H1 (cell line): ENCODE results near the gene RAB25. TPM values are rescaled to one million over a fixed set of nuclear protein-coding genes. Genes with fewer than 3 reads are reported as not detected.
A peak's percentile ranks its signal among the peaks of the same experiment; 100 is the strongest.

Source experiments
- EZH2 ChIP-seq: fragments of 200-600 bp; sonication (generic); IDR thresholded peaks from 2 replicates; pipeline ENCODE4 v1.7.1; 2012; ENCODE audit warnings: low read depth, mild to moderate bottlenecking, moderate library complexity, low read length, inconsistent platforms; ENCODE audit not compliant: severe bottlenecking
- FOSL1 ChIP-seq: IDR thresholded peaks from 2 replicates; pipeline ENCODE4 v1.6.1; 2011; ENCODE audit warnings: mild to moderate bottlenecking, low read depth, low read length, moderate library complexity; ENCODE audit not compliant: insufficient read depth
- RFX5 ChIP-seq: IDR thresholded peaks from 2 replicates; pipeline ENCODE4 v1.6.1; 2011; ENCODE audit warnings: low read depth, low read length, improper control_type of control experiment, borderline replicate concordance
- SP1 ChIP-seq: IDR thresholded peaks from 2 replicates; pipeline ENCODE4 v1.6.1; 2011; ENCODE audit warnings: low read depth, low read length
- TAF1 ChIP-seq: IDR thresholded peaks from 2 replicates; pipeline ENCODE4 v1.6.1; 2011; ENCODE audit warnings: mild to moderate bottlenecking, low read depth, low read length
- polyA plus RNA-seq, 7 experiments: library from polyadenylated mRNA; depleted of rRNA in 3 of 7; stranded (reverse) in 5 of 7; unstranded in 2 of 7; fragments of >200 nt in 5 of 7; fragments of 200-250 nt in 2 of 7; gene quantifications; 1 replicate in 5 of 7; 2 replicates in 1 of 7; 4 replicates in 1 of 7; pipeline versions ENCODE4 v1.2.1 to v1.2.3, GENCODE V29; 2011 to 2013; ENCODE audit warnings: missing spikeins in 2 of 7, mixed read lengths in 2 of 7
- total RNA-seq: library from RNA; stranded (reverse); fragmentation: NEBNext Ultra II Directional; extraction: Animal tissue kit (Norgen Biotek cat#: 25700); gene quantifications from 2 replicates; pipeline ENCODE4 v1.2.1, GENCODE V29; 2021

The RAB25 gene
- total and polyA plus RNA-seq, 2 of the 8 experiments (the other 6 are each of a cell fraction or from before 2014, with no cell fraction given), result 34.8 to 98.2 TPM

GRCh38 chr1:156020293-156021092 is 40.5 kb upstream of the RAB25 start, which contains the start of gene SSR2 (continued):
- peak; percentile 68; the same call in 1 of the 2 replicates for TF ChIP-seq TAF1
- no peak for TF ChIP-seq EZH2
- TF ChIP-seq RFX5, result no peak
- TF ChIP-seq SP1, result no peak
- TF ChIP-seq FOSL1, result no peak
